Measurements from ENCODE around the gene MARCHF10.
"Not testable (repeated sequence)": the region's sequence is repeated elsewhere in the genome, so short reads cannot be mapped to it uniquely, and the experiment has no call there.

The MARCHF10 gene

DNA sequence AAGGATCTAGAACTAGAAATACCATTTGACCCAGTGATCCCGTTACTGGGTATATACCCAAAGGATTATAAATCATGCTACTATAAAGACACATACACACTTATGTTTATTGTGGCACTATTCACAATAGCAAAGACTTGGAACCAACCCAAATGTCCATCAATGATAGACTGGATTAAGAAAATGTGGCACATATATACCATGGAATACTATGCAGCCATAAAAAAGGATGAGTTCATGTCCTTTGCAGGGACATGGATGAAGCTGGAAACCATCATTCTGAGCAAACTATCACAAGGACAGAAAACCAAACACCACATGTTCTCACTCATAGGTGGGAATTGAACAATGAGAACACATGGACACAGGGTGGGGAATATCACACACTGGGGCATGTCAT is 22.1 kb downstream of the MARCHF10 start:
- DNase-seq = not testable (repeated sequence)

DNA sequence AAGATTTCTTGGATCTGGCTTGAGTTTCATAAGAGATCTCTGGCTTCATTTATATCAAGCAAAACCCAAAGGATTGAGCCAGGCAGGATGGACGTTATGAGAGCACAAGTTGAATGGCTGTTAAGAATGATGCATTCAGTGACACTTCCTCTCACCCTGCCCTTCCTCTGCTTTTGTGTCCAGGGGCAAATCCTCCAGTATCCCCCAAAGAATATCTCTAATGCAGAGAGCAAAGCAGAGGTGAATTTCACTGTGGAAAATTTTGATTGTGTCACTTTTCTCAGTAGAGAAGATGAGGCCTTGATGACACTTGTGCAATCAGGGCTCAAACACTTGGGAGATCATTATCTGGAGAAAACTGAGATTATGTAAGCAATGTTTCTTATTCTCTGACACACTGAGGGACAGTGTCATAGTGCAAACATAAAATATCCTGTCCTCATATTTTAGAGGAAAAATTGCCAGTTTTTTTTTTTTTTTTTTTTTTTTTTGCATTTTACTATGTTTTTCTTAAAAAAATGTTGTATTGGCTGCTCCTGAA is 25.3 kb downstream of the MARCHF10 start:
- no peak for DNase-seq

DNA sequence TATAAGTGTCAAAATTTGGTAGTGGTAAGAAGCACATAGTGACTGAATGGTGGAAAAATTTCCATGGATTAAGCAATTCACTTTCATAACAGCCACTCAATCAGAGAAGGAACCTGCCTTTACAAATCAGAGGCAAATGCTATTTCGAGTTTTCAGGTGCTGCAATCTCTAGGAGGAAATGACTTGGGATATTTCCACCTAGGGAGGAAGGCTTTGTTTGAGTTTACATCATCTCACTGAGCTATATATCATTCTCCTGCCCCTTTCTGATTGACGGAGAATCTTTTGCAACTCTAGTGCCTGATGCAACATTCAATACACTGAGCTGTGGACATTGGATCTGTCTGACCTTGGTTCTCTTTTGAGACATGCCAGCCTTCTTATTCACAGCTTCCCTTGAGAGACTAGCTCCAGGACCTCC is 26.3 kb downstream of the MARCHF10 start:
- DNase-seq = no peak

- DNase-seq = no peak
Observed at GRCh38 chr17:62781356-62781755, 26.8 kb downstream of the MARCHF10 start.

DNA sequence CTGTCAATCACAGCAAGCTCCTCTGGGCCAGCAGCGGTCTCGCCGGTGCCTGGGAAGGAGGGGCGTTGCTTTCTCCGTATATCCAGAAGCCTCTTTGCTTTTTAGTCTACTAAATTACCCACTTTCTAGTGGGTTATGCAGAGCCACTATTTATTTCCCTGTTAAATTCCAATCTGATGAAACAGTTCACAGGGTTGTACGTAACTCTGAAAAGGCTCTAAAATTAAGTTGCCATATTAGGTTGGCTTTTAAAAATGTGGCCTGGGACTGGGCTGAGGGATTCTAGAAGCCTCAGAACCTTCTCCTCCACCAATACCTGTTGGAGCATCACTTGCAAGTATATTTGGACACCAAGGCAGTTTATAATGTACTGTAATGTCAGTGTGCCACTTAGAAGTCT is 27.2 kb downstream of the MARCHF10 start:
- DNase-seq = no peak

DNA sequence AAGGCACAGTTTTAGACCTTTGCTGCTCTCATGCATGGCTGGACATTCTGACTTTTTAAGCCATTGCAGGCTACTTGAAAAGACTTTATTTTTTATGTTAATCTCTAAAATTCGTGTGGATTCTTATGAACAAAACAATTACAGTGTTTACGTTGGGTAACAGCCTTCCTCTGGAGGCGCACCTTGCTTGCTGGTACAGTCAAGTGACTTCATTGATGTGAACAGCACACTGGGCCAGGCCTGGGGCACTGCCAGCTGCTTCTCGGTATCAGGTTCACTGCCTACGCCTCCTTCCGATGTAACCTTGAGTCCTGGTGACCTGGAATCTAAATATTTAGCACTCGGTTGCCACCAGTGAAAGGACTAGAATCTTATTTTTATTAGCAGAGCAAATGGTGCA is 27.8 kb downstream of the MARCHF10 start:
- DNase-seq = no peak

- peak; percentile 44 for DNase-seq
Observed at GRCh38 chr17:62778990-62779681, 29.0 kb downstream of the MARCHF10 start.

DNA sequence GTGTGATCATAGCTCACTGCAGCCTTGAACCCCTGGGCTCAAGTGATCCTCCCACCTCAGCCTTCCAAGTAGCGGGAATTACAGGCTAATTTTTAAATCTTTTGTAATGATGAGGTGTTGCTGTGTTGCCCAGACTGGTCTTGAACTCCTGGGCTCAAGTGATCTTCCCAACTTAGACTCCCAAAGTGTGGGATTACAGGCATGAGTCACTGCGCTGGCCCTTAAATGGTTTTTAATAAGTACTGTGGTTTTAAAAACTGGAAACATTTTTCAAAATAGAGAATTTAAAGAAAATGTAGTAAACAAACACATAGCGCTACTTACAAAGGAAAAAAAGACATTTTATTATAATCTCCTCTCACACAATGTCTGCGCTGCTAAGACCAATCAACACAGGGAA is 32.2 kb downstream of the MARCHF10 start:
- DNase-seq = no peak

- DNase-seq = peak; percentile 38
Observed at GRCh38 chr17:62774338-62774737, 33.8 kb downstream of the MARCHF10 start.

DNA sequence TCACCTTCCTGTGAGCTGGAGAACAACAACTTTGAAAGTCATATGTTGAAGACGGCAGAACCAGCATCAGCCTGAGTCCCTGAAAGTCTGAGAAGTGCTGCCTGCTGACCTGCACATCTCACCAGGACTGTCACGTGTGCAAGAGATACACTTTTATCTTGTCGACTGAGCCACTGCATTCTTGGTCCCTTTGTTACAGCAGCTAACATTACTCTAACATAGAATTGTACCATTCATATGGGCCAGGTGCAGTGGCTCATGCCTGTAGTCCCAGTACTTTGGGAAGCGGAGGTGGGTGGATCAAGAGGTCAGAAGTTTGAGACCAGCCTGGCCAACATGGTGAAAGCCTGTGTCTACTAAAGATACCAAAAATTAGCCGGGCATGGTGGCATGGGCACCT is 40.1 kb downstream of the MARCHF10 start:
- peak; percentile 30 for DNase-seq

- peak; percentile 38 for DNase-seq
Observed at GRCh38 chr17:62765351-62765750, 42.8 kb downstream of the MARCHF10 start.

DNA sequence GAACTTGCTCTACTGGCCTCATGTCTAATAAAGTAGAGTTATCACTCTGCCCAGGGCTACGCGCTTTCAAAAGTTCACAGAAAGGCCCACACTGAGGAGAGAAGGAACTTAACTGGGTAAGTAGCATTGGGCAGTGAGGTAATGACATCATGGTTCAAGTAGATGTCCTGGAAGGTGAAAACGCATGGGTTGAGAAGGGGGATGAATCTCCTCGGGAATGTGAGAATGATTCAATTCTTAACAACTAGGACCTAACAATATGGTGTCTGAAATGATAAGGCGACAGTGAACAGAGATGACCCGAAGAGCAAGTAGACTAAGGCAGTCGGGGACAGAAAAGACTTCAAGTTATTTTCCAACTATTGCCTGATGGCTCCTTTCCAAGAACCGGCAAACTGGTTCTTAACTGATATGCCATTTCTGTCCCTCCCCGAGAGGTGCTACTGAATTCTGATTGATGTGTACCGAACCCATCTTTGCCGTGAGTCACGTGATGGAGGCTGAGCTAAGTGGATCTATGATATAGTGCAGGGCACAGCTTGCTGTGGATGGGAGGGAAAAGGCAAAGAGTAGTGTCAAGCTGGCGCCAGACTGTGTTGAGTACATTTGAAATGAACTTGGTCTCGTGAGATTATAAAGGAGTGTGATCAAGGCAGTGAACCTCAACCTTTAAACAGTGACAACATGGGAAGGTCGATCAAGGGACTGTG is 44.1 kb downstream of the MARCHF10 start:
- DNase-seq = peak; percentile 13

- DNase-seq = peak; percentile 42
Observed at GRCh38 chr17:62761884-62762283, 46.2 kb downstream of the MARCHF10 start.

GRCh38 chr17:62760945-62761267 is 47.2 kb downstream of the MARCHF10 start:
- DNase-seq = no peak

DNA sequence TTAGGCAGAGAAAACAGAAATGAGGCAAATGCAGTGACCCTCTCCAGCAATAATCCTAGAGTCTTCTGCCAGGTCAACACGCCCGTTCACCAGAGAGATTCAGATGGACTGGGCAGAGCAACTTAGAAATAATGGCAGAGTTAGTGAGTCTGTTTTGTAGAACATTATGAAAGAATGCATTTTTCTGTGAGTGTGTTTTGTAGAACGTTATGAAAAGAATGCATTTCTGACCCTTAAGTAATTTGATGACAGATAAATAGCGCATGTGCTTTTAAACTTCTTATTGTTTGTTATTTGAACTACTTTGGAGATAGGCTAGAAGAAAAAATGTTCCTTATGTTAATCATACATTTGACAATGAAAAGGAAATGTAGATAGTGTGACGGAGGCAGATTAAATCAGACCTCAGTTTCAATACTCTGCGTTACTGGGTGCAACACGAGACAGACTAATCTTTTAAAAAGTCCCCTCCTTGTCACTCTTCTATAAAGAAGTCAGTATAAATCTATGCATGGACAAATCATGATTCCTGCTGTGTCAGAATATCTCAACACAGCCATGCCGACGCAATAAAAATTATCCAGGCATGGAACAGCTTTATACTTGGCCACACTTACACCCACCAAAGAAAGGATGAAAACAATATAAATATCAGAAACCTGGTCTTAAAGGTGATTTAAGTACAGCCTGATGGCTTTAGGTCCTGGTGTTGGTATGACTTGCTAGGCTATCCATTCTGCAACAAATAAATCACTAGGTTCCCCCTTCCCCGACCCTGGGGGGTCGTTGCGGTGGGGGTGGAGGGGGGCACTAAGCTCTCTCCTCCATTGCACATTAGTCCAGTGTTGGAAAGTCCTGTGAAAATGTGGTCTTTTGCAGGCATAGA is 47.8 kb downstream of the MARCHF10 start:
- peak; percentile 9 for DNase-seq

DNA sequence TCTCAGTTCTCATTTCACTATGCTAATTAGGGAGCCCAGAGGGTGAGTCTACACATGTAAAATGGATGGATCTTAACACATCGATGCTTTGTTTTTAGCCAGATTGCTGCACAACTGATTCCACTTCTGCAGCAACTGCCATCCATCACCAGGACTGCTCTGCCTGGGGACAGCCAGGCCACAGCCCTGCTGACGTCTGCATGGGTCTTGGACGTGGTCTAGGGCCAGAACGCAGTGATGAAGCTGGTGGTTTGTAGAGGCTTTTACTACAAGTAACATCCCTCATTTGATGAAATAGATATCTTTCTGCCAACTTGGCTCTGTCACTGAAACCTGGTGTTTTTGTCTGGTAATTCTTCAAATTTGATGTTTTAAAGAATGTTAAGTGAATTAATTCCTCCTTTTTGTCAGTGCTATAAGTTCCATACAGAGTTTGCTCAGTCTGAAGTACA is 50.6 kb downstream of the MARCHF10 start:
- DNase-seq = no peak

- DNase-seq = no peak
Observed at GRCh38 chr17:62756198-62756597, 51.9 kb downstream of the MARCHF10 start.

DNA sequence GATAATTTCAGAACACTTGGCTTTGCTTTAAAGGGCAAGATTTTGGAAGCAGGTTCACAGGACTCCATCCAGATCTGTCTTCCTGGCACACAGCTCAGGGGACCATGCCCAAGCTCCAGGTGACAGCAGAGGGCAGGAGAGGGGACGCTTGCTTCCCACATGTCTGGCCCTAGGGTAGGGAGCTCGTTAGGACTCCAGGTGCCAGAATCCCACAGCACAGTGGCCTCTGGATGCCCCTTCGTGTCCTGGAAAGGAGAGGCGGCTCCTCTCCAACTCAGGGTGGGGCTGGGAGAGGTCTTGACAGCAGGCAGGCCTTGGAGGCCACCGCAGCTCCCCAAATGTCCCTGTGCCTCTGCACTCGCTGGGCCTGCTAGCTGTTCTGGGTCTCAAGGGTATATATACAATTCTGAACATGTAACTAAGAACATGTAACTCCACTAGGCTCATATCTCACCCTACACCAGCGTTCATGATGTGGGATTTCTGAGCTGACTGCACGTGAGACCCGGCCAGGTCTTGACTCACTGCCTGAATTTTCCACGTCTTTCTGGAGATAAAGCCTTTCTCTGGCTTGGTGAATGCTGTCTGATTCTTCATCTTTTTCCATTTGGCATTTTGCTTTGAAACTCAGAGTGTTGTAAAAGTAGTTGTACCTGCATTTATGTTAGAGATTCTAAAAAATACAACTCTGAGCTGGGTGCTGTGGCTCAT is 52.8 kb downstream of the MARCHF10 start:
- peak; percentile 17 for DNase-seq

- no peak for DNase-seq
Observed at GRCh38 chr17:62754631-62755030, 53.5 kb downstream of the MARCHF10 start.

DNA sequence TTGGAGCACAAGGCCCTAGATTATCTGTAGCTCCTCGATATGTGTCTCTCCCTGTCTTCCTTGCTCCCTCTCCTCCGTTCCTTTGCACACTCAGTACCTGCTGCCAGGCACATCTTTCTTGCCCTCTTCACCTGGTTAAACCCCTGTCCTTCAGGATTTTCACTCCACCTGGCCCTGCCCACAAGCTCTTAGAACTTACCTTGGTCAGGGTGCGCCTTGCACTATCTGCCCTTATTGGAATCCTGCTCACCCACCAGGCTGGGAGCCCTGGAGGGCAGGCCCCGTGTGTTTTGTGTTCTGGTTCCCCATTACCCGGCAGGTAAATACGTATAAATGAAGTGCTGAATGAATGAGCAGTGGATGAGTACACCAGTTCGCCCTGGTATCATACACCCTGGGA is 54.6 kb downstream of the MARCHF10 start:
- DNase-seq = peak; percentile 41

- DNase-seq = no peak
Observed at GRCh38 chr17:62751060-62751691, 56.9 kb downstream of the MARCHF10 start.

DNA sequence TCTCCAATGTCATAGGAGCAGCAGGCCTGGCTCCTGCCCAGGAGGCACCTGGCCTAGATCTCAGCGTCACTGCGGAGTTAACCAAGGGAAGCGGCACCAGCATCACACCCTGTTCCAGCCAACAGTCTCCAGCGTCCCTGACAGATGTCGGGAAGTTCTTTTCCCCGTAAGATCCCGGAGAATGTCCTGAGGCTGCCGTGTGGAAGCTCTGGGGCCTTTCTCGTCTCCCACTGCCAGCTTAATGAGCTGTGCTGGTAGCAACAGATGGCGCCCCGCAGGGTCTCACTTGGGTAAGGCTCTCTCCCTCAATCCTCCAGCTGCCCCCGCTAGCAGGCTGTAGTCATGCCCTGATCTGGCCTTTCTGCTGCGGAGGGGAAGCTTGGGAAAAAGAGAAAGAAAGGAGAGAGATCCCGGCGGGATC is 57.5 kb downstream of the MARCHF10 start:
- DNase-seq = no peak

Measured in activated CD8-positive, alpha-beta memory T cell treated with anti-CD3 and anti-CD28 coated beads for 24 hours (primary cell).